Lower lobe of right lung (tissue), 2 donors: ENCODE data around the gene RPL37A. TPM values are rescaled to one million over a fixed set of nuclear protein-coding genes. Genes with fewer than 3 reads are reported as not detected.

Experiments used
- ATAC-seq, 2 donors: fragments of 200-7000 bp; cut with Tn5 transposase; one replicate each; pipeline ENCODE4 v1.9.1; 2020 to 2022; ENCODE audit warnings: mild to moderate bottlenecking in 2 of 2, moderate library complexity in 2 of 2
- DNase-seq: peaks from one replicate; pipeline ENCODE4 v3.0.0-alpha.2; 2020
- H3K27ac ChIP-seq: fragments of 200-600 bp; one replicate; pipeline ENCODE4 v1.8.0; 2022
- H3K27me3 ChIP-seq: fragments of 200-600 bp; one replicate; pipeline ENCODE4 v1.8.0; 2022; ENCODE audit warnings: low read depth
- H3K36me3 ChIP-seq: fragments of 200-600 bp; one replicate; pipeline ENCODE4 v1.8.0; 2022; ENCODE audit warnings: mild to moderate bottlenecking
- H3K4me1 ChIP-seq: fragments of 200-600 bp; one replicate; pipeline ENCODE4 v1.8.0; 2022
- H3K4me3 ChIP-seq: fragments of 200-600 bp; one replicate; pipeline ENCODE4 v1.8.0; 2022; ENCODE audit warnings: mild to moderate bottlenecking
- H3K9me3 ChIP-seq: fragments of 200-600 bp; one replicate; pipeline ENCODE4 v1.8.0; 2022
- CTCF ChIP-seq: fragments of 200-600 bp; IDR thresholded peaks from one replicate; pipeline ENCODE4 v1.8.0; 2022; ENCODE audit warnings: antibody characterized with exemption, mild to moderate bottlenecking
- intact Hi-C: fragments of 100-400 bp; cut with DNase I; formaldehyde crosslinking; loops from one replicate; pipeline ENCODE4 v1.11.0; 2022
- total RNA-seq: library from RNA; stranded (reverse); fragmentation: NEBNext Ultra II Directional; extraction: Animal tissue kit (Norgen Biotek cat#: 25700); gene quantifications from one replicate; pipeline ENCODE4 v1.2.1, GENCODE V29; 2021
- donor health status: DM: no; HTN: yes; CAD: no; lungs with severe emphysema.

RPL37A gene
- total RNA-seq, 1 donor from 2014 or later, result 1,974 TPM

- H3K27me3 ChIP-seq, result no peaks in the 10 kb centered on the region
- H3K4me1 ChIP-seq, result peaks cover 23% of the 10 kb centered on the region
- no peak overlapping the region for H3K4me3 ChIP-seq
- DNase-seq, result no peak
- no peak for ATAC-seq
- intact Hi-C loops, result no loop called here
- TF ChIP-seq CTCF, result no peak
- H3K9me3 ChIP-seq, result no peaks in the 10 kb centered on the region
- no peaks in the 10 kb centered on the region for H3K36me3 ChIP-seq
- H3K27ac ChIP-seq, result no peak overlapping the region
Measured at GRCh38 chr2:216540920-216541319, 42.3 kb downstream of the RPL37A start.

GRCh38 chr2:216541505-216541904, 42.9 kb downstream of the RPL37A start:
- no peak for DNase-seq
- H3K36me3 ChIP-seq, result no peaks in the 10 kb centered on the region
- intact Hi-C loops, result no loop called here
- no peak overlapping the region for H3K4me3 ChIP-seq
- no peak overlapping the region for H3K27ac ChIP-seq
- no peak for TF ChIP-seq CTCF
- no peak for ATAC-seq
- H3K9me3 ChIP-seq, result no peaks in the 10 kb centered on the region
- H3K4me1 ChIP-seq, result peaks cover 17% of the 10 kb centered on the region
- H3K27me3 ChIP-seq, result no peaks in the 10 kb centered on the region

GRCh38 chr2:216545359-216545758, 46.7 kb downstream of the RPL37A start:
- no peaks in the 10 kb centered on the region for H3K27me3 ChIP-seq
- no peak for ATAC-seq
- TF ChIP-seq CTCF, result no peak
- H3K9me3 ChIP-seq, result no peaks in the 10 kb centered on the region
- no peak overlapping the region for H3K4me3 ChIP-seq
- DNase-seq, result no peak
- intact Hi-C loops, result no loop called here
- no peak overlapping the region for H3K27ac ChIP-seq
- H3K36me3 ChIP-seq, result no peaks in the 10 kb centered on the region
- no peaks in the 10 kb centered on the region for H3K4me1 ChIP-seq

- Histone ChIP-seq H3K4me3 (no peak overlapping the region), H3K27me3 (no peaks in the 10 kb centered on the region), H3K27ac (no peak overlapping the region), H3K9me3 (no peaks in the 10 kb centered on the region), H3K36me3 (no peaks in the 10 kb centered on the region), H3K4me1 (peaks cover 2% of the 10 kb centered on the region)
- intact Hi-C loops, result no loop called here
- no peak for DNase-seq
- ATAC-seq, result no peak
- TF ChIP-seq CTCF, result no peak
Measured at GRCh38 chr2:216546241-216546640, 47.6 kb downstream of the RPL37A start.

- no peak for TF ChIP-seq CTCF
- intact Hi-C loops, result no loop called here
- Histone ChIP-seq H3K27me3 (no peaks in the 10 kb centered on the region), H3K36me3 (no peaks in the 10 kb centered on the region), H3K27ac (no peak overlapping the region), H3K4me3 (no peak overlapping the region), H3K9me3 (no peaks in the 10 kb centered on the region), H3K4me1 (peaks cover 8% of the 10 kb centered on the region)
- ATAC-seq, result no peak
- no peak for DNase-seq
Measured at GRCh38 chr2:216546641-216547403, 48.2 kb downstream of the RPL37A start.
